Neuronal stem cell (in vitro differentiated cells): Measurements from ENCODE around the gene KRTAP2-2.
A peak's percentile ranks its signal among the peaks of the same experiment; 100 is the strongest.

ENCODE experiments used
- DNase-seq: peaks from one replicate; pipeline ENCODE4 v3.0.0-alpha.2; 2013; ENCODE audit warnings: low spot score
- H2AFZ ChIP-seq: one replicate; pipeline ENCODE4 v1.6.1; 2013; ENCODE audit warnings: mild to moderate bottlenecking, low read length, inconsistent platforms
- H2AK5ac ChIP-seq: 2 replicates; pipeline ENCODE4 v1.6.1; 2013; ENCODE audit warnings: low read depth, mild to moderate bottlenecking, inconsistent platforms, low read length, moderate library complexity, mixed read lengths
- H2BK120ac ChIP-seq: 2 replicates; pipeline ENCODE4 v1.6.1; 2013; ENCODE audit warnings: low read depth, mild to moderate bottlenecking, inconsistent platforms, low read length, moderate library complexity, mixed read lengths
- H2BK12ac ChIP-seq: one replicate; pipeline ENCODE4 v1.6.1; 2013; ENCODE audit warnings: low read length, inconsistent platforms
- H2BK15ac ChIP-seq: 2 replicates; pipeline ENCODE4 v1.6.1; 2013; ENCODE audit warnings: mild to moderate bottlenecking, low read length, inconsistent platforms, mixed read lengths
- H2BK5ac ChIP-seq: one replicate; pipeline ENCODE4 v1.6.1; 2013; ENCODE audit warnings: inconsistent platforms, mild to moderate bottlenecking, low read length, moderate library complexity
- H3K14ac ChIP-seq: one replicate; pipeline ENCODE4 v1.6.1; 2013; ENCODE audit warnings: low read length, inconsistent platforms
- H3K18ac ChIP-seq: 2 replicates; pipeline ENCODE4 v1.6.1; 2013; ENCODE audit warnings: low read length, inconsistent platforms
- H3K23ac ChIP-seq: 2 replicates; pipeline ENCODE4 v1.6.1; 2013; ENCODE audit warnings: low read depth, mild to moderate bottlenecking, mixed read lengths, low read length, inconsistent platforms; ENCODE audit not compliant: poor library complexity
- H3K27ac ChIP-seq: replicated peaks from 3 replicates; pipeline ENCODE4 v1.5.1; 2013; ENCODE audit warnings: low read length, inconsistent platforms
- H3K27me3 ChIP-seq, 3 experiments: 2 replicates each; pipeline ENCODE4 v1.6.1; 2013; ENCODE audit warnings: low read length in 3 of 3, mild to moderate bottlenecking in 2 of 3, inconsistent platforms in 1 of 3, low read depth in 1 of 3, mixed read lengths in 1 of 3, moderate library complexity in 1 of 3; ENCODE audit not compliant: control insufficient read depth in 3 of 3, insufficient read depth in 3 of 3
- H3K36me3 ChIP-seq, 2 donors: replicated peaks in 1 of 2; 2 replicates each; pipeline ENCODE4 v1.6.1; 2013; ENCODE audit warnings: low read length in 2 of 2; ENCODE audit not compliant: control insufficient read depth in 2 of 2, insufficient read depth in 2 of 2
- H3K4ac ChIP-seq: 2 replicates; pipeline ENCODE4 v1.6.1; 2013; ENCODE audit warnings: inconsistent platforms, mild to moderate bottlenecking, low read length, moderate library complexity
- H3K4me1 ChIP-seq, 2 donors: 1 replicate in 1 of 2; 2 replicates in 1 of 2; pipeline ENCODE4 v1.6.1; 2013; ENCODE audit warnings: low read length in 2 of 2, low read depth in 1 of 2; ENCODE audit not compliant: control insufficient read depth in 2 of 2, insufficient read depth in 1 of 2
- H3K4me2 ChIP-seq: one replicate; pipeline ENCODE4 v1.6.1; 2013; ENCODE audit warnings: mild to moderate bottlenecking, low read length, inconsistent platforms; ENCODE audit not compliant: insufficient read depth, poor library complexity, severe bottlenecking
- H3K4me3 ChIP-seq, 2 donors: 2 replicates each; pipeline ENCODE4 v1.5.1; 2013; ENCODE audit warnings: low read length in 2 of 2, mild to moderate bottlenecking in 2 of 2, inconsistent platforms in 1 of 2, moderate library complexity in 1 of 2
- H3K79me1 ChIP-seq: one replicate; pipeline ENCODE4 v1.6.1; 2013; ENCODE audit warnings: low read depth, mild to moderate bottlenecking, inconsistent platforms, low read length, moderate library complexity
- H3K9ac ChIP-seq: one replicate; pipeline ENCODE4 v1.6.1; 2013; ENCODE audit warnings: mild to moderate bottlenecking, low read depth, low read length, inconsistent platforms; ENCODE audit not compliant: poor library complexity
- H3K9me3 ChIP-seq, 2 donors: replicated peaks in 1 of 2; 2 replicates each; pipeline versions ENCODE3 to v1.6.1; 2013; ENCODE audit warnings: low read length in 2 of 2, mild to moderate bottlenecking in 2 of 2, inconsistent platforms in 1 of 2, low read depth in 1 of 2, mixed read lengths in 1 of 2, moderate library complexity in 1 of 2; ENCODE audit not compliant: control insufficient read depth in 2 of 2, insufficient read depth in 1 of 2
- H4K8ac ChIP-seq: one replicate; pipeline ENCODE4 v1.6.1; 2013; ENCODE audit warnings: low read depth, mild to moderate bottlenecking, inconsistent platforms, low read length, moderate library complexity
- H4K91ac ChIP-seq: one replicate; pipeline ENCODE4 v1.6.1; 2013; ENCODE audit warnings: low read length, low read depth, mild to moderate bottlenecking, inconsistent platforms; ENCODE audit not compliant: poor library complexity
- WGBS, 2 donors: extraction: QIAGEN DNeasy Blood & Tissue Kit; methylation state at CpG; one replicate each; pipeline ENCODE4 v1.1.7; 2013; ENCODE audit warnings: missing lambda C conversion rate in 2 of 2, mixed read lengths in 1 of 2; ENCODE audit not compliant: insufficient read length in 2 of 2, insufficient replicate concordance in 1 of 2; ENCODE audit errors: extremely low coverage in 2 of 2; 5-methylcytosine and 5-hydroxymethylcytosine counted together

The KRTAP2-2 gene

DNA sequence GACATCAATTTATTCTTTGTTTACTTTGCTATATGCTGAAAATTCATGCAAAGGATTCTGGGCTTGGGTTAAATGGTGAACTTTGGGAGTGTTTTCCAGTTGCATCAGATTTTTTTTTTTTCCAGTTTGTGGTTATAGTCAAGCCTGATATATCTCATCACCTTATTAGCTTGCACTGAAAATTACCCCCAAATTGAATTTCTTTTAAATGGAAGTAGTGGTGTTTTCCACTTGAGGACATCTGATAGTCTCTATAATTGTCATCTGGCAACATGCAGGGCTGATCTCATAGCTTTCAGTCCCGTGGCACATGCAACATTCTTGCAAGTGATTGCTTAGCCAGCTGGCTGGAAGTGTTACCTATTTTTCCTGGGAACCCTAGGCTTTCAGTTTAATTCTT is 41.4 kb downstream of the KRTAP2-2 start:
- no peak overlapping the region for H4K91ac ChIP-seq
- H3K79me1 ChIP-seq, result no peaks in the 10 kb centered on the region
- no peak overlapping the region for H3K18ac ChIP-seq
- H2AK5ac ChIP-seq, result no peak overlapping the region
- H2AFZ ChIP-seq, result no peak overlapping the region
- no peak overlapping the region for H3K23ac ChIP-seq
- H3K14ac ChIP-seq, result no peak overlapping the region
- H3K4me2 ChIP-seq, result no peak overlapping the region
- no peaks in the 10 kb centered on the region for H3K36me3 ChIP-seq
- H3K27me3 ChIP-seq, result no peaks in the 10 kb centered on the region
- no CpG with 5 or more reads among the region's 1 CpG for WGBS, 2 donors
- no peak overlapping the region for H2BK5ac ChIP-seq
- no peak overlapping the region for H3K4me3 ChIP-seq
- H2BK12ac ChIP-seq, result no peak overlapping the region
- no peak overlapping the region for H3K27ac ChIP-seq
- H3K4me1 ChIP-seq, result peaks cover 0 to 4% of the 10 kb centered on the region in 2 donors
- no peak overlapping the region for H2BK15ac ChIP-seq
- no peak overlapping the region for H2BK120ac ChIP-seq
- H3K9ac ChIP-seq, result no peak overlapping the region
- H4K8ac ChIP-seq, result no peak overlapping the region
- DNase-seq, result no peak
- no peaks in the 10 kb centered on the region for H3K9me3 ChIP-seq
- no peak overlapping the region for H3K4ac ChIP-seq

DNA sequence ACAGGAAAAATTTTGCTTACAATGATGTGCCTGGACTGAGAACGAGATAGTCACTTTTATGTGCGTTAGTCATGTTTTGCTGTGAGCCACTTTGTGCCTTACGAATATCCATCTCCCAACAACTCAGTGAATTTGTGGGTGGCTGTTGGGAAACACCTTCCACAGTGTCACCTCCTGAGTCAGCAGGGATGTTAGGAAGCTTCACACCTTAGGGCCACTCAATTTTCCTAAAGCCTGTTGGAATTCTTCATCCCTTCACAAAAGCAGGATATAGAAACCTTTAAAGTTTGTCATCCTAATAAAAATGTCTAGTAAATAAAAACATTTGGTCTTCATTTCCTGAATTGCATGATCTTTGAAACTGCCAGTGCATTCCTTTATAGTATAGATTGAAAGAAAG is 41.8 kb downstream of the KRTAP2-2 start:
- Histone ChIP-seq H3K14ac (no peak overlapping the region), H2BK12ac (no peak overlapping the region), H3K27ac (no peak overlapping the region), H2AK5ac (no peak overlapping the region), H3K18ac (no peak overlapping the region), H2BK15ac (no peak overlapping the region), H3K4me1 (peaks cover 0 to 5% of the 10 kb centered on the region in 2 donors), H4K8ac (no peak overlapping the region), H3K4me2 (no peak overlapping the region), H2AFZ (no peak overlapping the region), H4K91ac (no peak overlapping the region), H3K9me3 (no peaks in the 10 kb centered on the region), H3K27me3 (no peaks in the 10 kb centered on the region), H3K9ac (no peak overlapping the region), H2BK120ac (no peak overlapping the region), H3K4me3 (peak overlapping the region in 1 of 2 donors; percentile 25), H3K79me1 (no peaks in the 10 kb centered on the region), H3K23ac (no peak overlapping the region), H2BK5ac (no peak overlapping the region), H3K4ac (no peak overlapping the region), H3K36me3 (no peaks in the 10 kb centered on the region)
- DNase-seq, result no peak
- no CpG with 5 or more reads among the region's 3 CpGs for WGBS, 2 donors

DNA sequence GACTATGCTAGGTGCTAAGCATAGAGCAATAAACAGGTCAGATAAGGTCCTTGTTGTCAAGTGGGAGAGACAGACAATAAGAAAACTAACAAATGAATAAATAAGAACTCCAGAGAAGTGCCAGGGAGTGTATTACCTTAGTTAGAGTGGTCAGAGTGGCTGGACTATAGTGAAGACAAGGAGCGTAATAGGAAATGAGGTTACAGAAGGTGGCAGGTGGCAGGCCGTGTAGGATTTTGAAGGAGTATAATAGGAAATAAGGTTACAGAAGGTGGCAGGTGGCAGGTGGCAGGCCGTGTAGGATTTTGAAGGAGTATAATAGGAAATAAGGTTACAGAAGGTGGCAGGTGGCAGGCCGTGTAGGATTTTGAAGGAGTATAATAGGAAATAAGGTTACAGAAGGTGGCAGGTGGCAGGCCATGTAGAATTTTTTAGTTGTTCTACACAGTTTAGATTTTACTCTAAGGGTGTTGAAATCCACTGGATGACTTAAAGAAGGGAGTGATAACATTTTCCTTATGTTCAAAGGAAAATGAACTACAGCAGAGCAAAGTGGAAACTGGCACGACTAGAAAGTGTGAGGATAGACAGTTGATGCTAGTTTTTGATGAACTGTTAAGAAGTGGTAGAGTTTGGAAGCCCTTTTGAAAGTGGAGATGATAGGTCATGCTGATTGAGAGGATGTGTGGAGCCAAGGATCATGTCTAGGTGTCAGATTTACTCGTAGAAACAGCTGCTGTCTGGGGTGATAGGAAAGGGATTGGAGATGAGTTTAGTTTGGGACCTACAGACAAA is 42.5 kb downstream of the KRTAP2-2 start:
- H3K4ac ChIP-seq, result no peak overlapping the region
- no peak overlapping the region for H2BK12ac ChIP-seq
- DNase-seq, result no peak

DNA sequence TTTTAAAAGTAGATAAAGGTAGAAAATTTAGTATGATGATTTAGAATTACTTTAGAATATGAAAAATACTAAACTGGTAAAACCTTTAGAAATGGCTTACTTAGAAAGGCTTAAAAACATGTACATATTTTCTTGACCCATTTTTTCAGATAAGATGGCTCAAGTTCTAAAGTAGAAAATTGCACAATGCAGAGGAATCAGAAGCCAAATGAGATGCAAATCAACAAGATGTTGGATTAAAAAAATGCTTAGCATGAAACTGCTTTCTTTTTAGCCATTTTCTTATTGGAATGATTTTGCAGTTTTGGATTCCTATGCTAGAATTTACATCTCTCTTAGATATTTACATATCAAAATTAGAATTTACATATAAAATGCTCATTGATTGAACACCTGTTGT is 44.6 kb downstream of the KRTAP2-2 start:
- H3K14ac ChIP-seq, result no peak overlapping the region
- H3K4me1 ChIP-seq, result peaks cover 0 to 5% of the 10 kb centered on the region in 2 donors
- H3K4me2 ChIP-seq, result no peak overlapping the region
- H3K9ac ChIP-seq, result no peak overlapping the region
- no peak overlapping the region for H2BK12ac ChIP-seq
- H2BK15ac ChIP-seq, result no peak overlapping the region
- H2BK120ac ChIP-seq, result no peak overlapping the region
- no peak overlapping the region for H2AFZ ChIP-seq
- H3K23ac ChIP-seq, result no peak overlapping the region
- DNase-seq, result no peak
- H3K18ac ChIP-seq, result no peak overlapping the region
- H2AK5ac ChIP-seq, result no peak overlapping the region
- no peak overlapping the region for H3K4me3 ChIP-seq
- H3K27me3 ChIP-seq, result no peaks in the 10 kb centered on the region
- no peaks in the 10 kb centered on the region for H3K79me1 ChIP-seq
- no peak overlapping the region for H3K4ac ChIP-seq
- peaks cover 0 to 3% of the 10 kb centered on the region in 2 donors for H3K9me3 ChIP-seq
- H3K36me3 ChIP-seq, result no peaks in the 10 kb centered on the region
- H3K27ac ChIP-seq, result no peak overlapping the region
- H2BK5ac ChIP-seq, result no peak overlapping the region
- no peak overlapping the region for H4K91ac ChIP-seq
- no peak overlapping the region for H4K8ac ChIP-seq

More for the DNA sequence above, 42.5 kb downstream of the KRTAP2-2 start:
- Histone ChIP-seq H2AK5ac (no peak overlapping the region), H3K36me3 (no peaks in the 10 kb centered on the region), H4K91ac (no peak overlapping the region), H3K27me3 (no peaks in the 10 kb centered on the region), H3K23ac (no peak overlapping the region), H2BK15ac (no peak overlapping the region), H2BK5ac (no peak overlapping the region), H3K9ac (no peak overlapping the region), H3K4me3 (peak overlapping the region in 1 of 2 donors; percentile 25), H4K8ac (no peak overlapping the region), H3K4me1 (peaks cover 0 to 5% of the 10 kb centered on the region in 2 donors), H3K4me2 (no peak overlapping the region), H3K14ac (no peak overlapping the region), H3K18ac (no peak overlapping the region), H3K27ac (no peak overlapping the region), H2AFZ (no peak overlapping the region), H3K9me3 (no peaks in the 10 kb centered on the region), H3K79me1 (no peaks in the 10 kb centered on the region), H2BK120ac (no peak overlapping the region)
- 100% methylated on average over 1 of the region's 6 CpGs; no CpG with 5 or more reads in 1 of the 2 donors for WGBS, 2 donors
